ENCODE measurements around the gene CHTF18.

DNA sequence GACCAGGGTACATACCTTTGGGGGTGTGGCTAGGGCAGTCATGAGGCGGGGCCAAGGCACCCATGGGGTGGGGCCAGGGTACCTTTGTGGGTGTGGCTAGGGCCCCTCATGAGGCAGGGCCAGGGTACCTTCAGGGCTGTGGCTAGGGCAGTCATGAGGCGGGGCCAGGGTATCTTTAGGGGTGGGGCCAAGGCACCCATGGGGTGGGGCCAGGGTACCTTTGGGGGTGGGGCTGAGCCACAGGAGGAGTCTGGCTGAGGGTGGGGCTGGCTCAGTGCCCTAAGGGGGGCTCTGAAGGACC, 8.7 kb downstream of the CHTF18 start:
- TF ChIP-seq, protein P1, sequence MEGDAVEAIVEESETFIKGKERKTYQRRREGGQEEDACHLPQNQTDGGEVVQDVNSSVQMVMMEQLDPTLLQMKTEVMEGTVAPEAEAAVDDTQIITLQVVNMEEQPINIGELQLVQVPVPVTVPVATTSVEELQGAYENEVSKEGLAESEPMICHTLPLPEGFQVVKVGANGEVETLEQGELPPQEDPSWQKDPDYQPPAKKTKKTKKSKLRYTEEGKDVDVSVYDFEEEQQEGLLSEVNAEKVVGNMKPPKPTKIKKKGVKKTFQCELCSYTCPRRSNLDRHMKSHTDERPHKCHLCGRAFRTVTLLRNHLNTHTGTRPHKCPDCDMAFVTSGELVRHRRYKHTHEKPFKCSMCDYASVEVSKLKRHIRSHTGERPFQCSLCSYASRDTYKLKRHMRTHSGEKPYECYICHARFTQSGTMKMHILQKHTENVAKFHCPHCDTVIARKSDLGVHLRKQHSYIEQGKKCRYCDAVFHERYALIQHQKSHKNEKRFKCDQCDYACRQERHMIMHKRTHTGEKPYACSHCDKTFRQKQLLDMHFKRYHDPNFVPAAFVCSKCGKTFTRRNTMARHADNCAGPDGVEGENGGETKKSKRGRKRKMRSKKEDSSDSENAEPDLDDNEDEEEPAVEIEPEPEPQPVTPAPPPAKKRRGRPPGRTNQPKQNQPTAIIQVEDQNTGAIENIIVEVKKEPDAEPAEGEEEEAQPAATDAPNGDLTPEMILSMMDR (IDR thresholded peaks at IDR 0.05; ENCODE audit: extremely low read depth in 1 of 2, insufficient read depth in 1 of 2, low read depth in 1 of 2, low read length in 2 of 2) = no peak
- TF ChIP-seq, protein P2, sequence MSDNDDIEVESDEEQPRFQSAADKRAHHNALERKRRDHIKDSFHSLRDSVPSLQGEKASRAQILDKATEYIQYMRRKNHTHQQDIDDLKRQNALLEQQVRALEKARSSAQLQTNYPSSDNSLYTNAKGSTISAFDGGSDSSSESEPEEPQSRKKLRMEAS (IDR thresholded peaks at IDR 0.05; ENCODE audit: insufficient read depth, insufficient read length) = no peak
- no peak for TF ChIP-seq MYC (IDR thresholded peaks at IDR 0.05; ENCODE audit: low read depth, low read length)
- no peak for TF ChIP-seq POLR2A (IDR thresholded peaks at IDR 0.05; ENCODE audit: low read depth, low read length)
- no peak for TF ChIP-seq POLR2AphosphoS5 (IDR thresholded peaks at IDR 0.05; ENCODE audit: insufficient read depth, low read depth, low read length)
- TF ChIP-seq EZH2 (IDR thresholded peaks at IDR 0.05; ENCODE audit: borderline replicate concordance, low read depth, low read length, severe bottlenecking) = no peak
- no peak for TF ChIP-seq JUN (IDR thresholded peaks at IDR 0.05; ENCODE audit: borderline replicate concordance, insufficient read depth, insufficient read length, low read depth)
- TF ChIP-seq FOS (IDR thresholded peaks at IDR 0.05; ENCODE audit: borderline replicate concordance, insufficient read depth, low read length) = no peak

Measured in endothelial cell of umbilical vein (primary cell).